NCI-H1105 (cell line): ENCODE measurements around the gene DAPP1.
A peak's percentile ranks its signal among the peaks of the same experiment; 100 is the strongest.
"Not testable (repeated sequence)": the region's sequence is repeated elsewhere in the genome, so short reads cannot be mapped to it uniquely, and the experiment has no call there.

Source experiments
- DNase-seq: peaks from one replicate; lab custom pipeline; 2025; lab: John Stamatoyannopoulos, UW

Gene DAPP1, protein sequence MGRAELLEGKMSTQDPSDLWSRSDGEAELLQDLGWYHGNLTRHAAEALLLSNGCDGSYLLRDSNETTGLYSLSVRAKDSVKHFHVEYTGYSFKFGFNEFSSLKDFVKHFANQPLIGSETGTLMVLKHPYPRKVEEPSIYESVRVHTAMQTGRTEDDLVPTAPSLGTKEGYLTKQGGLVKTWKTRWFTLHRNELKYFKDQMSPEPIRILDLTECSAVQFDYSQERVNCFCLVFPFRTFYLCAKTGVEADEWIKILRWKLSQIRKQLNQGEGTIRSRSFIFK

DNA sequence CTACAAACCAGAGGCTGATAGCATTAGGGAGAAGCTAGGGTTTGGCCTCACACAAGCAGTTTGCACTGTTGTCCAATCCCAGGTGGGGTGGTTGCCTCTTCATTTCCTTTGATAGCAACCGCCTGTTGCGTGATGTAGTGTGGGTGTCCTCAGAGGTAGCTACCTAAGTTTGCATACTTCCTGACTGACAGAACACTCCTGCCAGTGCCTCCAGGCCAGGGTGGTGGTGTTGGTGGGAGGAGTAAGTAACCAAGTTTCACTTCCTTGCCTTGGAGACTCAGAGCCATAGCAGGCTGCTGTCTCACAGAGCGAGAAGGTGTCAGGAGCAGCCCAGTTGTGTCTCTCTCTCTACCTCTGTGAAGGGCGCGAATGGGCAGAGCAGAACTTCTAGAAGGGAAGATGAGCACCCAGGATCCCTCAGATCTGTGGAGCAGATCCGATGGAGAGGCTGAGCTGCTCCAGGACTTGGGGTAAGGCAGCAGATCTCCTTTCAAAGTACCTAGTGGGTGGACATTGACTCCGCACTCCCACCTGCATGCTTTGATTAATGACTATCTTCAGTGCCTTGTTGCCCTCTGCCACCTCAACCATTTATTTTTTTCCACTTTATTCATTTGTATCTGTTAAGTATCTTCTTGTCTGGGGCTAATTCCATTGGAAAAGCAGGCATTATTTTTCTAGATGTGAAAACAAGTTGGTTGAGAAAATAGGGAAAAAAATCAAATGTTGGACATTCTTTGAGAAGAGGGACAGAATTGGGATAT, at the start of gene DAPP1:
DAPP1 (plus strand) TSS at position 283 of the 764 bp plus-strand sequence; CDS start at position 370, 87 bp downstream.
- DNase-seq: no peak

DNA sequence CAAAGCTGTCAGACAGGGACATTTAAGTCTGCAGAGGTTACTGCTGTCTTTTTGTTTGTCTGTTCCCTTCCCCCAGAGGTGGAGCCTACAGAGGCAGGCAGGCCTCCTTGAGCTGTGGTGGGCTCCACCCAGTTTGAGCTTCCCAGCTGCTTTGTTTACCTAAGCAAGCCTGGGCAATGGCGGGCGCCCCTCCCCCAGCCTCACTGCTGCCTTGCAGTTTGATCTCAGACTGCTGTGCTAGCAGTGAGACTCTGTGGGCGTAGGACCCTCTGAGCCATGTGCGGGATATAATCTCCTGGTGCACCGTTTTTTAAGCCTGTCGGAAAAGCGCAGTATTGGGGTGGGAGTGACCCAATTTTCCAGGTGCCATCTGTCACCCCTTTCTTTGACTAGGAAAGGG, 45.8 kb upstream of the DAPP1 start:
- not testable (repeated sequence) for DNase-seq

DNA sequence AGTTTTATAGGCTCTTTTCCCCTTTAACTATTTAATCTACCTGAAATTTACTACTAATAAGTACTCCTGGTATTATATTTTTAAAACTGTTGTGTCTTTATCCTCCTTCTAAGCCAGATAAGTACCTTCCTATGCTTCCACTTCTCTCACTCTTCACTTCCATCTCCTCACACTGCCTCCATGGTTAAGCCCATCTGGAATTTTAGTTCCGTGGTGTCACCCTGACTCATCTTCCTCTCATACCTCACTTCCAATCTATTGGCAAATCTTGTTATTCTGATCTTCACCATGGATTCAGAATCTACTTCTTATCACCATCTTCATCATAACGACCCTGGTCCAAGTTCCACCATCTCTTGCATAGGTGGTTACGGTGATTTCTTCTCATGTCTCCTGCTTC, 32.7 kb upstream of the DAPP1 start:
- no peak for DNase-seq

DNA sequence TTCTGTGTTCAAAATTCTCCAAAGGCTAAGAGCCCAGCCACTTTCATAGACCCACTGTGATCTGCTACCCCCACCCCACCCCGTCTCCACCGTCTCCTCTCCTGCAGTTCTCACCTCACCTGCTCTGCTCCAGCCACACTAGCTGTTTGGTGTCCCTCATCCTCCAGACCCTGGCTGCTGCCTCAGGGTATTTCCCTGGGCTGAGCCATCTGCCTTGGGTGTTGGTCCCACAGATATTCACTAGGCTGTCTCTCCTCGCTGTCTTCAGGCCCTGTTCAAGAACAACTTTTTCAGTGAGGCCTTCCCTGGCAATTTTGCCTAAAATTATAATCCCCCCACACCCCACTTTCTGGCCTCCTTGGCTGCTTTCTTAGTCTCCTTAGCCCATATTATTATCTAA, 31.8 kb upstream of the DAPP1 start:
- no peak for DNase-seq

DNA sequence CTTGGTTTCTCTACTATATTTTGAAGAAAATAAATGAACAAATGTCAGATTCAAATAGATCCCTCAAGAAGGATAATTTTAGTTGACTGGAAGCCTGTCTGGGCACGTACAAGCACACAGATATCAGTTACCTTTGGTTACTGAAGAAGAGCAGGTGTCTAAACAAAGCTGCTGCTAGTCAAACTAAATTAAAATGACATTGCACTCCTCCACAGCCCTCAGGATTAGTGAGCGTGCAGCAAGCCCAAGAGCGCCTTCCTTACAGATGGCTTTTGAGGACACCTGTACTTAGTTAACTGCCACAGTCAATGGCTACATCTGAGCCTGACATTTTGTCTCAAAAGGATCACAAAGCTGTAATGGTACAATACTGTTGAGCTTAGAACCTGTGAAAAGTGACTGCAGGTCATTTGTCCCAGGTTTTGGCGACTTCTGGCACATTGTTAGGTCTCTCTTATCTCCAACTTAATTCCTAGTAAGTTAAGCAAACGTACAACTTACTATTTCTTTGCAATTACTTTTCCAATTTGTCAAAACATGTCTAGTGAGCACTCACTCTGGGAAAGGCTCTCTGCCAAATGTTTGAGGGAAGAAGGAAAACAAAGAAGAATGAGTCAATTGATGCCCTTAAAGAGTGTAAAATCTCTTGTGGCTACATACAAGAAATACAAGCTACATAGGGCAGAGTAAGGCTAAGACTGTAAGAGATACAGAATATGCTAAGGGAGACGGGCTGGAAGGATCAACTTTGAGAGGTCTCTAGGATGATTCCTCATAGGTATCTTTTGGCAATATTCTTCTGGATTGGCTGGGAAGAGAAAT, 25.6 kb upstream of the DAPP1 start:
- DNase-seq: peak; percentile 67

DNA sequence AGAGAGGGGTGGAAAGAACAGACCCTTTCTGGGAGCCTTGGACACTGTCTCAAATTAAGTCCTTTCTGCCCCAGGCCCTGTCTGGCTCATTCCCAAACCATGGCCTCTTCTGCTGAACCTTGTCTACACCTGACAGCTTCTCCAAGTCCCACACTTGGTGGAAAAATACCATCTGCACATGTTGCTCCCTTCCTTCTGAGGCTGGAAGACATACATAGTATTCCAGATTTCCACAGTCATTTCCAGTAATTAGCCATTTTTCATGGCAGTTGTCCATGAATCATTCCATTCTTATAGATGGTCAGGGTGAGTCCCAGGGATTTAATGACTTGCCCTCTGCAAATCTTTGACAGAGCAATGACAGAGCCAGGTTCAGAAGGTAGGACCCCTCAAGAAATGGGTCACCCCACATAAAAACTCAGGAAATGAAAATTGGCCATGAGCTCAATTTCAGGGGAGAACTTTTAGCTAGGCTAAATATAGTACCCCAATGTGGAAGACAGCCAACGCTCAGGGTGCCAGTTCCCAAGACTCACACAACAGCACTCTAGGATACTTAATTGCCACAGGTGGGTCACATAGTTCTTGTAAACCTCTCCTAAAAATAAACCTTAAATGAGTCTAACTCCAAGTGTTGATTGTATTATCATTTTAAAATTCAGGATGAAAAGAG, 16.2 kb upstream of the DAPP1 start:
- DNase-seq: no peak

DNA sequence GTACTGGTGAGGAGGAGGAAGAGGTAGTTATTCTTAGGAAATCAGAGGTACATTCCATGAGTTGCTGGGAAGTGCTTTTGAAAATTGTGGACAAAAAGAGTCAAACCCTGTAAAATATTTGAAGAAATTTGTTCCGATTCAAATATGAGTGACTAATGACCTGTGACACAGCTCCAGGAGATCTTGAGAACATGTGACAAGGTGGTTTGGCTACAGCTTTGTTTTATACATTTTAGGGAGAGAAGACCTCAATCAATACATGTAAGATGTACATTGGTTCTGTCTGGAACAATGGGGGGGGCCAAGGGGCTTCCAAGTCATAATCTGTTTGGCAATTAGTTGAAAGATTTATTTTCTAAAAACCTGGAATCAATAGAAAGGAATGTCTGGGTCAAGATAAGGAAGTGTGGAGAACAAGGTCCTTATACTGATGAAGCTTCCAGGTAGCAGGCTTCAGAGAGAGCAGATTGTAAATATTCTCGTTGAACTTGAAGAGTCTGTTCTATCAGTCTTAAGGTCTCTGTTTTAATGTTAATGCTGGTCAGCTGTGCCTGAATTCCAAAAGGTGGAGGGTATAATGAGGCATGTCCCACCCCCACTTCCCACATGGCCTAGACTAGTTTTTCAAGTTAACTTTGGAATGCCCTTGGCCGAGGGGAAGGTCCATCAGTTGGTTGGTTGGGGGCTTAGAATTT, 15.5 kb upstream of the DAPP1 start:
- no peak for DNase-seq

DNA sequence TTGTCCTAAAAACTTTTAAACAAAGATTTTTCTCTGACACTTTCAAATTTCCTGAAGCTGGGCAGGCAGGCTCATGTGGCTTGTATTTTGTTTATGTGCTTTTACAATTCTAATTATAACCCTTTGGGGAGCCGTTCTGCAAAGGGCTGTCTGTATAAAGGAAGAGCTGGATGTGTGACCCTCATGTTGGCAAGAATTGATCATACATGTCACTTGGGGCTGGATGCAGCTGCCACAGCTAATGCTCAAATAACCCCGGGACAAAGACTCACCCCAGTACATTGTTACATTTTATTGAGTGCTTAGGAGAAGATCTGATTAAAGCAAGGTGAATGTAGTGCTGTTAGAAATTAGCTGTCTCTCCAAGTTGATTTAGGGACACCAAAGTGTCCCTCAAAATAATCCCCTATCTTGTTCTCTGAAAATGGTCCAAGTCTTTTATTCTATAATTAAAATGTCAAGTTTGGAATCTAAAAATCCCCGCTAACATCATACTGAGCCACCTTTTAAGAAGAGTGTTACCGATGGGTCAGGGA, 13.0 kb upstream of the DAPP1 start:
- DNase-seq: no peak

DNA sequence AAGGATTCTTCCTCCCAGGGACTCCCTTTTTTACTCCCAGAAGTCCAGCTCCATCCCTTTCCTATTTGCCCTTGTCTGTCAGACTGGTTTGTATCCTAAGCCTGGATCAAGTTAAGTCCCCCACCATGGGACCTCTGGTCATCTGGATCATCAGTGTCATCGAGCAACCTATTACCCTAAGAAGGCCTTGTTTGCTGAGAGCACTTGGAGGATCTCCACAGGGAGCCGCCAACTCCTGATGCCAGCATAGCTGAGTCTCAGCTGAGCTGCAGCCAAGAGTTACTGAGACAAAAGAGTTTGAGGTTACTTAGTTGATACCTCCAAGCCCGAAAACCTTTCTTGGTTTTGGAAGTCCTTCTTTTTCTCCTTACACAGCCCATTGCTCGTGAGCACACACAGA, 10.1 kb upstream of the DAPP1 start:
- no peak for DNase-seq

DNA sequence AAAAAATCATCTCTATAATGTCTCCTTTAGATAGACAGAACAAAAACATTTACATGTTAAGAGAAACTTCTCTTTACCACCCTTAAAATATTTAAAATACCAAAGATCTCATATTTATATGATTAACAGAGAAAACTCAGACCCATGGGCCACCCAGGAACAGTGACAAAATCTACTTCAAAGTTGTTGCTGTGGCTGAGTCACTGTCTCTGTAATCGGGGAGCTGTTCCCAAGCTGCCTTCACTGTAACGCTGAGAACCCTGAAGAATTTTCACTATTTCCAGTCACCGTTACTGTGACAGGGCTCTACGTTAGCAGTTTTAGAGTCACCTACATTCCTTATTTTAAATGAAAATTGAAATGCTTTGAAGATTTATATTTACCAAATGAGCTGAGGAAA, 9.0 kb upstream of the DAPP1 start:
- no peak for DNase-seq

DNA sequence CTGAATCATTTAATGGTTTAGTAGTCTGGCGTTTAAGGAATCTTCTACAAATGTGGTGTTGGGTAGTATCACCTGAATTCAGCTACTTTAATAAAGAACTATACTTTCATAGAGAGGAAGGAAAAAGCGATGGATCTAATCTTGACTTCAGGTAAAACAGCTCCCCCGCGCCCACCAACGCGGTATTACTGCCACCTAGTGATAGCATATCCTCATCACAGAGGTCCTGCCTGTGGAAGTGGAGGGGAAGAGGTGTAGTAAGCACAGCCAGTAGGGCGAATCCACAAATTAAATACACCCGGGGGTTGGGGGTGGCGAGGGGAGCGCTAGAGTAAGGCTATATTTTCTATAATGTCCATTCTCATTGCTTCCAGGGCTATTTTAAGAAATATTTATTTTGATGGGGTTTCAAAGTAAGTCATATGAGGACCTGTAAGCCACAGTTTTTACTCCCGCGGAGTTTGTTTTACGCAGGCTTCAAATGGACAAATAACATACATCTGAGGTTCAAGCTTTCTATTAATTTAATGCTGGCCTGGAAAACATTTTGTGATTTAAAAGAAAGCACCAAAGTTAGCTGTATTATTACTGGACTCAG, 8.3 kb upstream of the DAPP1 start:
- DNase-seq: no peak

DNA sequence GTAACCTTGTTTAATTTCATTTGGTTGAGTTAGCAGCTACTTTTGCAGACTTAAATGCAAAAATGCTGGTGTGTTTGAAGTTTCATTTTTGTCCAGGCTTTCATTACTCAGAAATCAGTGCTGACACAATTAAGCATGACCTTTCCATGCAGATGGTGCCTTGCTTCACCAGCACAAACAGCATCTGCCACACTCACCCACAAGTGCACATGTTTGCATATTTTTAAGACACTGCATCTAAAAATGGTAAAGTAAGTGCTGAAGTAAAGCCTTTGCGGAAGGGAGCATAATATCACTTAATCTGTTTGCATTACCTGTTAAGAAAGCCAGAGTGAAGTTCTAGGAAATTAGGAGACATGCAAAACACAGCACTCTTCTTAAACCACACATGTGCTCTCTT, 7.3 kb upstream of the DAPP1 start:
- DNase-seq: no peak

DNA sequence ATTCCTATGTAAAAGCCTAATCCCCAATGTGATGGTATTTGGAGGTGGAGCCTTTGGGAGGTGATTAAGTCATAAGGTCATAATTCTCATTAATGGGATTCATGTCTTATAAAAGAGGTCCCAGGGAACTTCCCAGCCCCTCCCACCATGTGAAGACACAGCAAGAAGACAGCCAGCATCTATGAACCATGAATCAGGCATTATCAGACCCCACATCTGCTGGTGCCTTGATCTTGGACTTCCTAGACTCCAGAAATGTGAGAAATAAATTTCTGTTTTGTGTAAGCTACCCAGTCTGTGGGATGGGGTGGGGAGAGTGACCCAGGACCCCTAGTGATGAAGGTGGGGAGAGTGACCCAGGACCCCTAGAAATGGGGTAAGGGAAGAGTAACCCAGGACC, 6.1 kb upstream of the DAPP1 start:
- no peak for DNase-seq

DNA sequence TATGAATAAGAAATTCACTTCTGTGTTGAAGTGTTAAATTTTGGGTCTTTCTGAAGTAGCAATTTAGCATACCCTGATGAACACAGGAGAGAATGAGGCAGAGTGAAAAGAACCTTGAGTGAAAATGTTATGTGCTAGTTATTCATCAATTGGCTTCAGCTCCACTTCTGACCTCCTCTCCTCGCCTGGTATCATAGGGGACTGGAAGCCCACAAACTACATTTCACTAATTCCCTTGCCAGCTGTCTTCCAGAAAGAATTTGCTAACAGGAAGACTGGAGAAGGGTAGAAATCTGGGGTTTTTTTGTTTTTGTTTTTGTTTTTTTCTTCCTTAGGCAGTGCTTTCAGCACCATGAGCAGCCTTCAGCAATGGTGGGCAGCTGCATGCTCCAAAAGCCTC, 5.5 kb upstream of the DAPP1 start:
- no peak for DNase-seq

DNA sequence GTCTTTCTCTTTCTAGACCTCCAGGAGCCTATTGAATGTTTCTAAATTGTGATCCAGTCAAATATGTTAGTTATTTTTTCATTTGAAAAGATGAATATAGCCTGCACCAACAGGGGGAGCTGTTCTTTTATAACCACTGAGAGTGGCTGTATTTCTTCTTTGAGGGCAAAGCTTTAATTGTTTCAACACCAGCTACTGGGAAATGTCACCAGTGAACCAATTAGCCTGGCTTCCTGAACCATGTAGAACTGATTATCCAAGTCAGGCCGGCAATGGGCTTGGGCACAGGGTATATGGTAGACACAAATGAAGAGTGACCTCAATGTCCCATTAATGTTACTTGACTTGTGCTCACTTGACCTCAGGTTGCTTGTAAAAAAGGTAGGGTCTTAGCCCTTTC, 4.8 kb upstream of the DAPP1 start:
- DNase-seq: no peak

DNA sequence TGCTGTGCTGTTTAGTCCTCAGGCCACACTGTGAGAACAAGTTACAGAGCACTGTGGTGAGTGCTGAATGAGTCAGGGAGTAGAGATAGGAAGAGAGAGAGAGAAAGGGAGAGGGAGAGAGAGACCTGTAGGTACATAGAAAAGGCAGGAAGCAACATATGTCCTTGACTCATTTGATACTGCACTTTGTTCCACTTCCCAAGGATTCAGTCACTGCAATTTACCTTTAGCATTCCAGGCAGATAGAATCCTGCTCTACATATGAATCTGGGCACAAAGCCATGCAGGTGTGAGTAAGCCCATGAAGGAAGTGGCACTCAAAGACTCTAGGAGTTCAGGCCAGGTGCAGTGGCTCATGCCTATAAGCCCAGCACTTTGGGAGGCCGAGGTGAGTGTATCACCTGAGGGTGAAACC, 1.0 kb upstream of the DAPP1 start:
- DNase-seq: peak; percentile 44

DNA sequence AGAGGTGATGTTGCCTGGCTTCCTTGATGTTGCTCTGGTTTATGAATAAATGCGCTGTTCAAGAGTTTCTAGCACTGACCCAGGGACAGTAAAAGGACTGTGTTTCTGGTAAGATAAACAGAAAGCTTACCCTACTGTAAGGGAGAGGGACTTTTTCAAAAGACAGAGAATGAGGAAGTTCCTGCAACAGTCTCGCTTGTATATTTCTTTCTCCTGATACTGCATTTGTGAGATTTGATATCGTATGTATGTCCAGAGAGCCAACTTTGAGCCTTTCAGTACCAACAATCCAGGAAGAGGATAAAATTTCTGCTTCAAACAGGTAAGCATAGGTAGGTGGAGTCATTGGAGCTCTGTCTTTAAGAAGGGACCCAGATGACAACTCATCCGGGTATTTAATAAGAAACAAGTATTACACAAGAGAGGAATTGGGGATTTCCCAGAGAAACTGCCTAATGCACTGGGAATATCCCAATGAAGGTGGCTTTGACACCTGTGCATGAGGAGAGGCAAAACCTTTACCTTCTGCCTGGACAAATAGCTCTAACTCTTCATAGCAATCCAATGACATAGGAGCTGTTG, 773 bp downstream of the DAPP1 start:
- DNase-seq: no peak

DNA sequence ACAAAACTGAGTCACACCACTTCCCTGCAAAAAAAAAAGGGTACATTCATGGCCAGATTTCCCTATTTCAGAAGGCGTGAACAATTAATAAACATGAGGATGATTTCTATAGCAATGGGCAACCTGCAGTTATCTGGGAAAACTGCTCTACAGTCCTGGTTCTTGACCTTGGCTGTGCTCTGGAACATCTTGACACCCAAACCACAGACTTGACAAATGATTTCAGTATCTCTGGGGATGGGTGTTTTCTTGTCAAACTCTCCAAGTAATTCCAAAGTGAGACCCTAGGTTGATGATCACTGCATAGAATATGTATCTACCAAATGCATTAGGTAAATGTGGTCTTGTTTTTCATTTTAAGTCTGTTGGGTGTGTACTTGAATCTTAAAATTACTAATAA, 2.0 kb downstream of the DAPP1 start:
- no peak for DNase-seq

DNA sequence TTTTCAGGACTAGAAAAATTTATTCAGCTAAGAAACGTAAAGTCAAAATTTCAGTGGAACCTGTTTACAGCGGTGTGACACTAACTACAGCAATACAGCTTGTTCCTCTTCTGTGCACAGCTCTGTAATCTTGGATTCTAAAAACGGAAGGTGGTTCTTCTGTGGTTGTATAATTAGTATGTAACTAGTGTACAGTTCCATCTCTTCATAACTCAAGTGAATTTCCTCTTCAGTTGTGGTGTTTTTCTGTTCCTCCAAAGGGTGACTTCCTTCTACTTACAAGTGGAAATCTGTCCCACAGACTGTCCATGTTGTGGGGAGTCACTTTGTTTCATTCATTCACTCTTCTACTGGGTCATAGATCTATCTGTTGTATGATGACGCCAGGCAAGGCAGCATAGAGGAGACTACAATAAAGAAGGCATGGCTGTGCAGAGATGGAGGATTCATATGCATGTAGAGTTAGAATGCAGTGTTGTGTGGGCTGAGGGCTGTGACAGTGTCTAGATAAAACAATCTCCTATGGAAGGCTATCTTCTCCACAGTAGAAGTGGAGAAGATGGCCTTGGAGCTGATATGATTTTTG, 5.4 kb downstream of the DAPP1 start:
- DNase-seq: no peak

DNA sequence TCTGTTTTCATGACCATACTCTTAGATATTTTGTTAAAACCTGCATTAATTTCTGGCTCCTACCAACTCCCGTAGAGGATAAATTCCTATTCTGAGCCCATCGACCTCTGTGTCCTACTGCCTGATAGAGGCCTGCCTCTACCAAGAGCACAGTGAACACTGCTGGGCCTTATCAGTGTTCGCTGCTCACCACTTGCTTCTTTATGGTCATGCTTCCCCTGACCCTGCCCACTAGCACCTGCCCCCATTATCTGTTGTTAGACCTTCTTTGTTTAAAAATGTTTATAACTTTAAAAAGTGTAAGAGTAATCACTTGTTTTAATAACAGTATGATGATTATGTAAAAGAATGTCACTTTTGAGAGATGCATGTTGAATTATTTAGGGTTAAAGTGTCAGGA, 6.1 kb downstream of the DAPP1 start:
- no peak for DNase-seq
